MM.1S (cell line): Measurements from ENCODE around the gene MOBP.

Source experiments
- DNase-seq: peaks from one replicate; pipeline ENCODE4 v3.0.0-alpha.2; 2015
- H2AFZ ChIP-seq: fragments of 300-600 bp; sonication (generic); 2 replicates; pipeline ENCODE4 v1.6.0; 2016; ENCODE audit warnings: antibody characterized with exemption, low read length
- H3F3A ChIP-seq: fragments of 300-600 bp; sonication (generic); 2 replicates; pipeline ENCODE4 v1.6.1; 2016; ENCODE audit warnings: mild to moderate bottlenecking, antibody characterized with exemption, low read length, moderate library complexity, mixed read lengths; ENCODE audit not compliant: insufficient read depth
- H3K27ac ChIP-seq: fragments of 300-600 bp; sonication (generic); 2 replicates; pipeline ENCODE4 v1.5.1; 2016; ENCODE audit warnings: mild to moderate bottlenecking, low read length
- H3K27me3 ChIP-seq: fragments of 300-600 bp; sonication (generic); replicated peaks from 2 replicates; pipeline ENCODE4 v1.6.0; 2016; ENCODE audit warnings: low read length; ENCODE audit not compliant: insufficient read depth
- H3K36me3 ChIP-seq: fragments of 300-600 bp; sonication (generic); replicated peaks from 2 replicates; pipeline ENCODE4 v1.6.1; 2016; ENCODE audit warnings: mild to moderate bottlenecking, low read length, mixed read lengths; ENCODE audit not compliant: insufficient read depth
- H3K4me1 ChIP-seq: fragments of 300-600 bp; sonication (generic); 2 replicates; pipeline ENCODE4 v1.6.1; 2016; ENCODE audit warnings: low read length, mixed read lengths
- H3K4me2 ChIP-seq: fragments of 300-600 bp; sonication (generic); 2 replicates; pipeline ENCODE4 v1.6.0; 2016; ENCODE audit warnings: low read depth, low read length
- H3K4me3 ChIP-seq: fragments of 300-600 bp; sonication (generic); 2 replicates; pipeline ENCODE4 v1.5.1; 2016; ENCODE audit warnings: low read length, mixed read lengths
- H3K79me2 ChIP-seq: fragments of 300-600 bp; sonication (generic); 2 replicates; pipeline ENCODE4 v1.6.1; 2016; ENCODE audit warnings: mixed run types, low read length, mixed read lengths
- H3K9ac ChIP-seq: fragments of 300-600 bp; sonication (generic); 2 replicates; pipeline ENCODE4 v1.6.1; 2016; ENCODE audit warnings: low read length, mixed read lengths
- H3K9me2 ChIP-seq: fragments of 300-600 bp; sonication (generic); replicated peaks from 2 replicates; pipeline ENCODE4 v1.6.1; 2016; ENCODE audit warnings: mild to moderate bottlenecking, low read length, mixed read lengths; ENCODE audit not compliant: insufficient read depth
- H3K9me3 ChIP-seq: fragments of 300-600 bp; sonication (generic); replicated peaks from 2 replicates; pipeline ENCODE4 v1.6.1; 2016; ENCODE audit warnings: mild to moderate bottlenecking, low read length, mixed read lengths; ENCODE audit not compliant: insufficient read depth
- H4K20me1 ChIP-seq: fragments of 300-600 bp; sonication (generic); 2 replicates; pipeline ENCODE4 v1.6.1; 2016; ENCODE audit warnings: mild to moderate bottlenecking, low read length, moderate library complexity, mixed read lengths; ENCODE audit not compliant: insufficient read depth
- EZH2 ChIP-seq: fragments of 300-600 bp; sonication (generic); optimal IDR thresholded peaks from 2 replicates; pipeline ENCODE3; 2017; ENCODE audit warnings: low read depth, mild to moderate bottlenecking, antibody characterized with exemption, low read length, mixed read lengths
- EZH2phosphoT487 ChIP-seq: fragments of 300-600 bp; sonication (generic); IDR thresholded peaks from 2 replicates; pipeline ENCODE4 v1.6.1; 2018; ENCODE audit warnings: antibody characterized with exemption, low read length
- TF ChIP-seq, protein P1 (sequence below): fragments of 300-600 bp; sonication (generic); IDR thresholded peaks from 2 replicates; pipeline ENCODE4 v1.5.1; 2016; ENCODE audit warnings: antibody characterized with exemption, low read length, mixed read lengths

Gene MOBP

DNA sequence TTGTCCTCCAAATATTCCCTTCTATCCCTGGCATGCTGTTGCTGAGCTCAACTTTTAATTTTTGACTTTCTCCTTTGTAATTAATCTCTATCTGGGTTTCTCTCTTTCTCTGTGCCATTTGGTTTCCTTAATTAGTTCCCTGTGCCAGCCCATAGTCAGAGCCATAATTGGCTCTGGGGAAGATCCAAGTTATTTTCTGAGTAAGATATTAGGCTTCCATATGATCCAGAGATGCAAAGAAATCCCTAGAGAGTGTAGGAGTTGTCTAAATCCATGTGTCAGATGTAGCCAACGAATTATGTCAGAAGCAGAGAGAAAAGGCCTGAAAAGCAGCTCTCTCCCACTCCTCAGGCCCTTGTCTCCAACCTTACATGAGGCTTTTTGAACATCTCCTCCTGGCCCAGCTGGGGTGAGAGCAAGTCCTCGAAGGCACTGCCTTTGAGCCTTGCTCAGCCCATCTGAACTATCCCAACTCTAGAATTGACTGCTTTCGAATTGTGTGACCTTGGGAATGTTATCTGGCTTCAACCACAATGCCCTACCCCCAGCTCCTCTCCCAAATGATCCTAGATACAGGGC is 46.4 kb downstream of the MOBP start:
- no peaks in the 10 kb centered on the region for H3K27me3 ChIP-seq
- no peak overlapping the region for H3K4me3 ChIP-seq

GRCh38 chr3:39515681-39516441 is 48.4 kb downstream of the MOBP start:
- no peaks in the 10 kb centered on the region for H3K27me3 ChIP-seq
- no peaks in the 10 kb centered on the region for H3K9me2 ChIP-seq
- H3K4me3 ChIP-seq, result no peak overlapping the region
- H3K79me2 ChIP-seq, result no peaks in the 10 kb centered on the region
- no peaks in the 10 kb centered on the region for H3K4me1 ChIP-seq
- no peaks in the 10 kb centered on the region for H3F3A ChIP-seq
- no peak for DNase-seq
- no peak overlapping the region for H3K9ac ChIP-seq
- H3K4me2 ChIP-seq, result no peak overlapping the region
- H3K27ac ChIP-seq, result no peak overlapping the region
- H2AFZ ChIP-seq, result no peak overlapping the region
- no peaks in the 10 kb centered on the region for H3K9me3 ChIP-seq
- TF ChIP-seq EZH2phosphoT487 (no peak), EZH2 (no peak)
- TF ChIP-seq, protein P1, sequence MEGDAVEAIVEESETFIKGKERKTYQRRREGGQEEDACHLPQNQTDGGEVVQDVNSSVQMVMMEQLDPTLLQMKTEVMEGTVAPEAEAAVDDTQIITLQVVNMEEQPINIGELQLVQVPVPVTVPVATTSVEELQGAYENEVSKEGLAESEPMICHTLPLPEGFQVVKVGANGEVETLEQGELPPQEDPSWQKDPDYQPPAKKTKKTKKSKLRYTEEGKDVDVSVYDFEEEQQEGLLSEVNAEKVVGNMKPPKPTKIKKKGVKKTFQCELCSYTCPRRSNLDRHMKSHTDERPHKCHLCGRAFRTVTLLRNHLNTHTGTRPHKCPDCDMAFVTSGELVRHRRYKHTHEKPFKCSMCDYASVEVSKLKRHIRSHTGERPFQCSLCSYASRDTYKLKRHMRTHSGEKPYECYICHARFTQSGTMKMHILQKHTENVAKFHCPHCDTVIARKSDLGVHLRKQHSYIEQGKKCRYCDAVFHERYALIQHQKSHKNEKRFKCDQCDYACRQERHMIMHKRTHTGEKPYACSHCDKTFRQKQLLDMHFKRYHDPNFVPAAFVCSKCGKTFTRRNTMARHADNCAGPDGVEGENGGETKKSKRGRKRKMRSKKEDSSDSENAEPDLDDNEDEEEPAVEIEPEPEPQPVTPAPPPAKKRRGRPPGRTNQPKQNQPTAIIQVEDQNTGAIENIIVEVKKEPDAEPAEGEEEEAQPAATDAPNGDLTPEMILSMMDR, result no peak
- no peaks in the 10 kb centered on the region for H4K20me1 ChIP-seq
- H3K36me3 ChIP-seq, result no peaks in the 10 kb centered on the region

More for the DNA sequence above, 46.4 kb downstream of the MOBP start:
- no peak for DNase-seq
- H3K79me2 ChIP-seq, result no peaks in the 10 kb centered on the region
- H3K4me2 ChIP-seq, result no peak overlapping the region
- no peaks in the 10 kb centered on the region for H3K36me3 ChIP-seq
- H3F3A ChIP-seq, result no peaks in the 10 kb centered on the region
- H3K4me1 ChIP-seq, result no peaks in the 10 kb centered on the region
- H2AFZ ChIP-seq, result no peak overlapping the region
- H3K27ac ChIP-seq, result no peak overlapping the region
- H3K9me3 ChIP-seq, result no peaks in the 10 kb centered on the region
- no peak overlapping the region for H3K9ac ChIP-seq
- H3K9me2 ChIP-seq, result no peaks in the 10 kb centered on the region
- no peaks in the 10 kb centered on the region for H4K20me1 ChIP-seq
- no peak for TF ChIP-seq EZH2
- TF ChIP-seq, protein P1, result no peak
- TF ChIP-seq EZH2phosphoT487, result no peak

DNA sequence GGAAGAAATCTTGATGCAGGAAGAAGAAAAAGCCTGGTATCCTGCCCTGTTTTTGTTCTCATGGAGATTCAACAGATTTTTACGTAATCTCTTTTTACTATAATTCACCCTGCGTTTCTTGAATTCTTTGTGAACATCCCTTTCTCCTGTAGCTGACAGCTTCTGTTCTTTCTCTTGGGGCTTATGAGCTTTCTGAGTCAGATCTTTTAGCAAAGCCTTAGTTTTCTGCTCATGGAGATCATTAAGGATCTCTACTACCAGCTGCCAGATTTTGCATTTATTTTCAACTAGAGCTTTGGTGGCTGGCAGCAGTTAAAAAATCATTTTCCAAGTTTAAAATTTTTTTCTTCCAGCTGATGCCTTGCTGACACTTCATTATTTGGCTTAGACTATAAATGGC is 51.6 kb downstream of the MOBP start:
- TF ChIP-seq EZH2phosphoT487, result no peak
- TF ChIP-seq, protein P1, result no peak
- H3K36me3 ChIP-seq, result no peaks in the 10 kb centered on the region

More for the DNA sequence above, 51.6 kb downstream of the MOBP start:
- Histone ChIP-seq H3K4me2 (no peak overlapping the region), H3K4me1 (no peaks in the 10 kb centered on the region), H3K9me3 (no peaks in the 10 kb centered on the region; the same call in 1 of the 2 replicates), H3K9me2 (no peaks in the 10 kb centered on the region), H3K27ac (no peak overlapping the region), H4K20me1 (no peaks in the 10 kb centered on the region), H3K9ac (no peak overlapping the region), H3K4me3 (no peak overlapping the region), H2AFZ (no peak overlapping the region), H3F3A (no peaks in the 10 kb centered on the region), H3K79me2 (no peaks in the 10 kb centered on the region), H3K27me3 (no peaks in the 10 kb centered on the region)
- no peak for DNase-seq
